H9 (cell line): ENCODE measurements around the gene LRRFIP2. TPM values are rescaled to one million over a fixed set of nuclear protein-coding genes. Genes with fewer than 3 reads are reported as not detected.

Source experiments
- DNase-seq: peaks from one replicate; pipeline ENCODE4 v3.0.0-alpha.2; 2017
- H2AFZ ChIP-seq: one replicate; pipeline ENCODE4 v1.6.1; 2013; ENCODE audit warnings: mild to moderate bottlenecking, low read length, control low read depth, moderate library complexity
- H2AK5ac ChIP-seq: 2 replicates; pipeline ENCODE4 v1.6.1; 2013; ENCODE audit warnings: low read length, control low read depth, mixed read lengths; ENCODE audit not compliant: insufficient read length
- H2BK120ac ChIP-seq: one replicate; pipeline ENCODE4 v1.6.1; 2013; ENCODE audit warnings: low read depth, mild to moderate bottlenecking, low read length, control low read depth, inconsistent platforms; ENCODE audit not compliant: poor library complexity, severe bottlenecking
- H2BK12ac ChIP-seq: 2 replicates; pipeline ENCODE4 v1.6.1; 2013; ENCODE audit warnings: low read length, control low read depth, mixed read lengths, low read depth; ENCODE audit not compliant: insufficient read length
- H2BK15ac ChIP-seq: 2 replicates; pipeline ENCODE4 v1.6.1; 2013; ENCODE audit warnings: low read depth, low read length, control low read depth
- H2BK20ac ChIP-seq: one replicate; pipeline ENCODE4 v1.6.1; 2013; ENCODE audit warnings: low read depth, mild to moderate bottlenecking, low read length, control low read depth, inconsistent platforms; ENCODE audit not compliant: poor library complexity, severe bottlenecking
- H2BK5ac ChIP-seq: 2 replicates; pipeline ENCODE4 v1.6.1; 2013; ENCODE audit warnings: low read length, control low read depth, mixed read lengths; ENCODE audit not compliant: insufficient read length
- H3K14ac ChIP-seq: 2 replicates; pipeline ENCODE4 v1.6.1; 2013; ENCODE audit warnings: low read length, control low read depth; ENCODE audit not compliant: insufficient read depth
- H3K18ac ChIP-seq: 2 replicates; pipeline ENCODE4 v1.6.1; 2013; ENCODE audit warnings: low read depth, mild to moderate bottlenecking, mixed read lengths, low read length, control low read depth; ENCODE audit not compliant: insufficient read length
- H3K23ac ChIP-seq: 2 replicates; pipeline ENCODE4 v1.6.1; 2013; ENCODE audit warnings: low read length, control low read depth, mixed read lengths, low read depth; ENCODE audit not compliant: insufficient read length
- H3K23me2 ChIP-seq: 2 replicates; pipeline ENCODE4 v1.6.1; 2013; ENCODE audit warnings: low read depth, mild to moderate bottlenecking, mixed read lengths, low read length, control low read depth; ENCODE audit not compliant: insufficient read length, poor library complexity, severe bottlenecking
- H3K27ac ChIP-seq: 2 replicates; pipeline ENCODE4 v1.5.1; 2013; ENCODE audit warnings: low read length, control low read depth, mixed read lengths, low read depth; ENCODE audit not compliant: insufficient read length
- H3K27me3 ChIP-seq: 2 replicates; pipeline ENCODE4 v1.6.1; 2013; ENCODE audit warnings: low read length, control low read depth, inconsistent platforms; ENCODE audit not compliant: insufficient read depth
- H3K4ac ChIP-seq: 2 replicates; pipeline ENCODE4 v1.6.1; 2013; ENCODE audit warnings: low read depth, mild to moderate bottlenecking, control low read depth, inconsistent platforms, low read length, moderate library complexity
- H3K4me1 ChIP-seq: 2 replicates; pipeline ENCODE4 v1.6.1; 2013; ENCODE audit warnings: low read length, control low read depth, inconsistent platforms; ENCODE audit not compliant: insufficient read depth
- H3K4me2 ChIP-seq: 2 replicates; pipeline ENCODE4 v1.6.1; 2013; ENCODE audit warnings: low read length, control low read depth, mixed read lengths; ENCODE audit not compliant: insufficient read length, insufficient read depth
- H3K56ac ChIP-seq: 2 replicates; pipeline ENCODE4 v1.6.1; 2013; ENCODE audit warnings: low read depth, mild to moderate bottlenecking, mixed read lengths, low read length, control low read depth; ENCODE audit not compliant: insufficient read length
- H3K79me1 ChIP-seq: 2 replicates; pipeline ENCODE4 v1.6.1; 2013; ENCODE audit warnings: low read depth, mild to moderate bottlenecking, moderate library complexity, low read length, control low read depth, inconsistent platforms; ENCODE audit not compliant: insufficient read depth, poor library complexity, severe bottlenecking
- H3K79me2 ChIP-seq: 2 replicates; pipeline ENCODE4 v1.6.1; 2013; ENCODE audit warnings: low read length, control low read depth, inconsistent platforms; ENCODE audit not compliant: insufficient read depth
- H3K9ac ChIP-seq: 2 replicates; pipeline ENCODE4 v1.6.1; 2013; ENCODE audit warnings: low read length, control low read depth, mixed read lengths; ENCODE audit not compliant: insufficient read length; ENCODE audit errors: extremely low read depth
- H3K9me3 ChIP-seq: one replicate; pipeline ENCODE4 v1.6.1; 2013; ENCODE audit warnings: low read depth, low read length, inconsistent platforms; ENCODE audit not compliant: control insufficient read depth
- H3T11ph ChIP-seq: one replicate; pipeline ENCODE4 v1.6.1; 2013; ENCODE audit warnings: mild to moderate bottlenecking, low read length, control low read depth, inconsistent platforms
- H4K20me1 ChIP-seq: one replicate; pipeline ENCODE4 v1.6.1; 2013; ENCODE audit not compliant: control insufficient read depth, insufficient read length, insufficient read depth
- H4K5ac ChIP-seq: 2 replicates; pipeline ENCODE4 v1.6.1; 2013; ENCODE audit warnings: low read depth, mild to moderate bottlenecking, mixed read lengths, low read length, control low read depth; ENCODE audit not compliant: insufficient read length
- H4K8ac ChIP-seq: replicated peaks from 2 replicates; pipeline ENCODE4 v1.6.1; 2013; ENCODE audit warnings: low read length, control low read depth, mixed read lengths, low read depth; ENCODE audit not compliant: insufficient read length
- H4K91ac ChIP-seq: 2 replicates; pipeline ENCODE4 v1.6.1; 2013; ENCODE audit warnings: low read depth, mild to moderate bottlenecking, moderate library complexity, mixed read lengths, low read length, control low read depth; ENCODE audit not compliant: insufficient read length
- H3K27ac Mint-ChIP-seq, 3 experiments: 2 replicates in 2 of 3; 3 replicates in 1 of 3; pipeline ENCODE4 v1.8.0; 2020 to 2021; ENCODE audit warnings: mixed read lengths in 3 of 3, mild to moderate bottlenecking in 1 of 3, moderate library complexity in 1 of 3
- H3K27me3 Mint-ChIP-seq: 2 replicates; pipeline ENCODE4 v1.8.0; 2021; ENCODE audit warnings: low read depth, mild to moderate bottlenecking, moderate library complexity, mixed read lengths
- H3K36me3 Mint-ChIP-seq, 3 experiments: 2 replicates in 2 of 3; 3 replicates in 1 of 3; pipeline ENCODE4 v1.8.0; 2020 to 2021; ENCODE audit warnings: low read depth in 3 of 3, mixed read lengths in 3 of 3; ENCODE audit not compliant: insufficient read depth in 1 of 3
- H3K4me1 Mint-ChIP-seq, 2 experiments: 2 replicates each; pipeline ENCODE4 v1.8.0; 2020; ENCODE audit warnings: mixed read lengths in 2 of 2
- H3K4me3 Mint-ChIP-seq, 2 experiments: 2 replicates in 1 of 2; 3 replicates in 1 of 2; pipeline ENCODE4 v1.8.0; 2020 to 2021; ENCODE audit warnings: mild to moderate bottlenecking in 2 of 2, mixed read lengths in 2 of 2, moderate library complexity in 1 of 2
- H3K9me3 Mint-ChIP-seq, 2 experiments: 2 replicates in 1 of 2; 3 replicates in 1 of 2; pipeline ENCODE4 v1.8.0; 2020; ENCODE audit warnings: mild to moderate bottlenecking in 2 of 2, mixed read lengths in 2 of 2, moderate library complexity in 1 of 2
- CTCF ChIP-seq: fragments of 200-600 bp; sonication (generic); conservative IDR thresholded peaks from 3 replicates; pipeline ENCODE4 v1.8.0; 2021; ENCODE audit warnings: antibody characterized with exemption, mild to moderate bottlenecking
- WGBS: extraction: QIAGEN DNeasy Blood & Tissue Kit; methylation state at CpG from one replicate; pipeline ENCODE4 v1.1.7; 2013; ENCODE audit warnings: missing lambda C conversion rate, low lambda C conversion rate, mixed read lengths; ENCODE audit not compliant: insufficient read length; ENCODE audit errors: extremely low coverage; 5-methylcytosine and 5-hydroxymethylcytosine counted together
- total RNA-seq: library from RNA; stranded (reverse); gene quantifications from 2 replicates; pipeline ENCODE4 v1.2.1, GENCODE V29; 2021

The LRRFIP2 gene
- total RNA-seq, 1 experiment from 2014 or later = 30.7 TPM

- Histone ChIP-seq H3K27ac (no peak overlapping the region), H3K56ac (no peak overlapping the region), H3K9me3 (no peaks in the 10 kb centered on the region), H4K5ac (no peak overlapping the region), H2BK120ac (no peak overlapping the region), H4K20me1 (no peaks in the 10 kb centered on the region), H3K14ac (no peak overlapping the region), H3K79me2 (no peaks in the 10 kb centered on the region; the same call in 1 of the 2 replicates), H3K27me3 (no peaks in the 10 kb centered on the region), H3K9ac (no peak overlapping the region), H2AK5ac (no peak overlapping the region), H3K4ac (no peak overlapping the region), H2AFZ (no peak overlapping the region), H3K4me1 (no peaks in the 10 kb centered on the region), H2BK20ac (no peak overlapping the region), H4K91ac (no peak overlapping the region), H2BK12ac (no peak overlapping the region), H3K23me2 (no peaks in the 10 kb centered on the region), H3T11ph (no peak overlapping the region), H3K4me2 (no peak overlapping the region), H2BK15ac (no peak overlapping the region), H4K8ac (no peak overlapping the region), H3K23ac (no peak overlapping the region), H3K18ac (no peak overlapping the region), H2BK5ac (no peak overlapping the region), H3K79me1 (peaks cover 3% of the 10 kb centered on the region)
- peaks cover 0 to 4% of the 10 kb centered on the region in 2 experiments; a peak in 2 of 5 replicates for H3K9me3 Mint-ChIP-seq
- TF ChIP-seq CTCF = no peak
- DNase-seq = no peak
- no peaks in the 10 kb centered on the region for H3K4me1 Mint-ChIP-seq
- peaks cover 46 to 80% (median 68%) of the 10 kb centered on the region in 3 experiments for H3K36me3 Mint-ChIP-seq
- no CpG with 5 or more reads among the region's 1 CpG for WGBS
- H3K4me3 Mint-ChIP-seq = no peak overlapping the region
- H3K27me3 Mint-ChIP-seq = no peaks in the 10 kb centered on the region
- no peak overlapping the region for H3K27ac Mint-ChIP-seq
Measured at GRCh38 chr3:37028329-37028728, 146.1 kb downstream of the LRRFIP2 start.
